Tibial artery (tissue), 4 donors: ENCODE data around the gene PHF23.

Experiments used
- DNase-seq, 2 donors: peaks; one replicate each; pipeline ENCODE4 v3.0.0-alpha.2; 2019
- H3K27ac ChIP-seq, 2 donors: fragments of 200-600 bp; sonication (generic) in 1 of 2; 1 replicate in 1 of 2; 2 replicates in 1 of 2; pipeline ENCODE4 v1.5.1; 2018 to 2019; ENCODE audit warnings: mild to moderate bottlenecking in 1 of 2
- H3K27me3 ChIP-seq, 2 donors: fragments of 200-600 bp; sonication (generic) in 1 of 2; one replicate each; pipeline versions ENCODE4 v1.5.1 to v1.6.0; 2016 to 2019
- H3K36me3 ChIP-seq, 3 donors: fragments of 200-600 bp; sonication (generic) in 2 of 3; one replicate each; pipeline ENCODE4 v1.5.1; 2016 to 2019; ENCODE audit warnings: mild to moderate bottlenecking in 2 of 3
- H3K4me1 ChIP-seq, 4 donors: fragments of 200-600 bp; sonication (generic) in 2 of 4; 1 replicate in 3 of 4; 2 replicates in 1 of 4; pipeline ENCODE4 v1.5.1; 2016 to 2019
- H3K4me3 ChIP-seq, 2 donors: fragments of 200-600 bp; sonication (generic) in 1 of 2; 1 replicate in 1 of 2; 2 replicates in 1 of 2; pipeline ENCODE4 v1.5.1; 2018 to 2019; ENCODE audit warnings: mild to moderate bottlenecking in 2 of 2
- H3K9me3 ChIP-seq, 3 donors: fragments of 200-600 bp; sonication (generic) in 1 of 3; one replicate each; pipeline ENCODE4 v1.5.1; 2016 to 2019
- intact Hi-C: fragments of 100-400 bp; cut with DNase I; formaldehyde crosslinking; loops from one replicate; pipeline ENCODE4 v1.15.0; 2023; ENCODE audit warnings: low total_unique reads
- TF ChIP-seq, protein P1 (sequence below), 2 experiments: fragments of 200-600 bp in 1 of 2; fragments of 450-650 bp in 1 of 2; IDR thresholded peaks; one replicate each; pipeline ENCODE4 v1.5.1; 2017 to 2019; ENCODE audit warnings: antibody characterized with exemption in 2 of 2, mild to moderate bottlenecking in 1 of 2, moderate library complexity in 1 of 2

The PHF23 gene

DNA sequence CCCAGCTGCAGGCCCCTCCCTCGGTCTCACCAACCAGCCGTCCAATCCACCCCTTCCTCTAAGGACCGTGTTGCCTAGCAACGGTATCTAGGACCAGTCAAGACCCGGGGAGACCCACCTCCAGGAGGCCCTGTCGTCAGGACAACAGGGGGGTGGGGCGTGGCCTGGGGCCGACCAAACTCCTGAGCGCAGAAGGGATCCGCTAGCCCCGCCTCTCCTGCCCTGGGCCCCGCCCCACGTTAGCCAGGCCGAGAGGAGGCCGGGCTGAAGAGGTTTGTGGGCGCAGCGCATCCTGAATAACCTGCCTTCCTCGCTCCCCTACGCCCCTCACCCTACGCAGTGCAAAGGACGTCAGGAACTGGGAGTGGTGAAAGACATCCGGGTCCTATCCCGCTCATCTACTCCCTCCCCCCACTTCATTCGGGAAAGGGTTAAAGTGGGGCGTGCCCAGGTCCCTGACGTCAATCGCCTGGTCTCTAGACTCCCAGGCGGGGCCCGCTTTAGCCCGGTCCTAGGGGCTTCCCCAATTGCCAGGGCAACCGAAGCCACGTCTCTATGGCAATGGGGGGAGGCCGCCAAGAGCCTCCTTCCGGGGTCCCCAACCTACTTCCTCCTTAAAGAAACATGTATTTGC is 34.3 kb downstream of the PHF23 start:
- H3K4me3 ChIP-seq = peak overlapping the region; percentile 53 to 54
- peak overlapping the region; percentile 56 to 58 for H3K27ac ChIP-seq
- H3K27me3 ChIP-seq = peaks cover 0 to 22% of the 10 kb centered on the region in 2 donors
- peaks cover 0 to 24% (median 22%) of the 10 kb centered on the region in 3 donors for H3K36me3 ChIP-seq
- TF ChIP-seq, protein P1, sequence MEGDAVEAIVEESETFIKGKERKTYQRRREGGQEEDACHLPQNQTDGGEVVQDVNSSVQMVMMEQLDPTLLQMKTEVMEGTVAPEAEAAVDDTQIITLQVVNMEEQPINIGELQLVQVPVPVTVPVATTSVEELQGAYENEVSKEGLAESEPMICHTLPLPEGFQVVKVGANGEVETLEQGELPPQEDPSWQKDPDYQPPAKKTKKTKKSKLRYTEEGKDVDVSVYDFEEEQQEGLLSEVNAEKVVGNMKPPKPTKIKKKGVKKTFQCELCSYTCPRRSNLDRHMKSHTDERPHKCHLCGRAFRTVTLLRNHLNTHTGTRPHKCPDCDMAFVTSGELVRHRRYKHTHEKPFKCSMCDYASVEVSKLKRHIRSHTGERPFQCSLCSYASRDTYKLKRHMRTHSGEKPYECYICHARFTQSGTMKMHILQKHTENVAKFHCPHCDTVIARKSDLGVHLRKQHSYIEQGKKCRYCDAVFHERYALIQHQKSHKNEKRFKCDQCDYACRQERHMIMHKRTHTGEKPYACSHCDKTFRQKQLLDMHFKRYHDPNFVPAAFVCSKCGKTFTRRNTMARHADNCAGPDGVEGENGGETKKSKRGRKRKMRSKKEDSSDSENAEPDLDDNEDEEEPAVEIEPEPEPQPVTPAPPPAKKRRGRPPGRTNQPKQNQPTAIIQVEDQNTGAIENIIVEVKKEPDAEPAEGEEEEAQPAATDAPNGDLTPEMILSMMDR (IDR thresholded peaks at IDR 0.05) = no peak
- intact Hi-C loops = no loop called here
- H3K9me3 ChIP-seq = no peaks in the 10 kb centered on the region
- peaks cover 0 to 18% (median 8%) of the 10 kb centered on the region in 4 donors for H3K4me1 ChIP-seq
- peak; percentile 83 to 89 for DNase-seq

DNA sequence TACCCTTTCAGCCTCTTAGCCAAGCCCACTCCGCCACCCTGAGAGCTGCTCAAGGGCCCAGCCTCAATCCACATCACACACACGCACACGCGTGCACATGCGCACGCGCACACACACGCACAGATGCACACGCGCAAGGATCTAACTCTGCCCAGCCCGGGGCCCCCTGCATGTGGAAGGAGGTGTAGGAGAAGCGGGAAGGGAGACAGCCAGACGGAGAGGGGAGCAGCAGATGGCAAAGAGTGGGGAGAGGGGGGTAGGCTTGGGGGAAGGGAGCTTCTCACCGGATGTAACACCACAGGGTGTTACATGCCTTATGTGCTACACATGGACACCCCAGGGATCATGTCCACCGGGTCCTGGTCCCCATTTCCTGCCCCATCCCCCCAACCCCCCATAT is 34.9 kb downstream of the PHF23 start:
- intact Hi-C loops = no loop called here
- Histone ChIP-seq H3K4me3 (peak overlapping the region; percentile 53 to 54), H3K27ac (peak overlapping the region; percentile 56 to 58), H3K9me3 (no peaks in the 10 kb centered on the region), H3K4me1 (peaks cover 0 to 18% (median 8%) of the 10 kb centered on the region in 4 donors), H3K36me3 (peaks cover 0 to 24% (median 22%) of the 10 kb centered on the region in 3 donors), H3K27me3 (peaks cover 0 to 22% of the 10 kb centered on the region in 2 donors)
- DNase-seq = no peak
- TF ChIP-seq, protein P1 (IDR thresholded peaks at IDR 0.05) = no peak

DNA sequence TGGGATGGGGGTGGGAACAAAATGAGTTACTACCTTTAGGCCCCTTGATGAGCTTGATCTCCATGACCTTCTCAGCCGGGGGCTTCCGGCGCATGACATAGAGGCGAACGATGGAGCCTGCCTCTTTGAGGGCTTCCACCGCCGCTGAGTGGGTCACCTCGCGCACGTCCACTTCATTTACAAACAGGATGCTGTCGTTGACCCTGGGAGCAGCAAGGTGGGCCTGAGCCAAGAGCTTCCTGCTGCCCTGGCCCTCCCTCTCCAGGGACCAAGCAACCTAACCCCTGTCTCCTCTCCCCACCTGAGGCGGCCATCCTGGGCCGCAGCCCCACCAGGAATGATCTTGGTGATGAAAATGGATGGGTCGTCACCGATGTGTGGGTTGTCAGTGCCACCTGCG is 35.9 kb downstream of the PHF23 start:
- H3K27me3 ChIP-seq = peaks cover 0 to 13% of the 10 kb centered on the region in 2 donors
- no peak overlapping the region for H3K27ac ChIP-seq
- no peaks in the 10 kb centered on the region for H3K9me3 ChIP-seq
- H3K4me3 ChIP-seq = no peak overlapping the region
- TF ChIP-seq, protein P1 (IDR thresholded peaks at IDR 0.05) = no peak
- no peak for DNase-seq
- peaks cover 0 to 24% (median 22%) of the 10 kb centered on the region in 3 donors for H3K36me3 ChIP-seq
- H3K4me1 ChIP-seq = peaks cover 0 to 18% (median 8%) of the 10 kb centered on the region in 4 donors
- intact Hi-C loops = no loop called here

DNA sequence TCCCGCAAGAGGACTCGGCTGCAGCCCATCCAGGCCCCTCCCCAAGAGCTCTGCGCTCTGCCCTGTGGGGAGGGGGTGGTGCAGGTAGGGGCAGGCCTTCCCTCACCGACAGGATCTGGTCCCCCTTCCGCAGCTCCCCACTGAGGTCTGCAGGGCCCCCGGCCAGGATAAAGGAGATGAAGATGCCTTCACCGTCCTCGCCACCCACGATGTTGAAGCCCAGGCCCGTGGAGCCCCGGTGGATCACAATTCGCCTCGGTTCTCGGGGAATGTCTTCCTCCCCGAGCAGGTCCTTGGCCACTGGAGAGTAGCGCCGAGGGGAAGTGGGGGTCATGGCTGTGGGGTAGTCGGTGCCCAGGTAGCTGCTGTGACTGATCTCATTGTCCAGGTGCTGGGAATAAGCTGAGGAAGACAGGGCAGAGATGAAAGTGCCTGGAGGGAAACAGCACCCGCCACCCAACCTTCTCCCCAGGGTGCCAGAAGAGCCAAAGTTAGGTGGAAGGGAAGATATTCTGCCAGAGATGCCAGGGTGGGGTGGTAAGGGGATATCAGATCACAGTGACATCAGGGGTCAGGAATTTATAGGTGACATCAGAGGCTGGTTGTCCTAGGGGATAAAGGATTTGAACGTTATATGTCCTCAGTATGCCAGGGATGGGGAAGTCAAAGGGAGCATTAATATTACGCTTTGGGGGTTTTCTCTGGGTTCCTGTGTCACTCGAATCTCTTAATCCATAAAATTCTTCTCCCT is 42.4 kb downstream of the PHF23 start:
- peaks cover 0 to 49% (median 37%) of the 10 kb centered on the region in 3 donors for H3K36me3 ChIP-seq
- no peak overlapping the region for H3K27ac ChIP-seq
- H3K27me3 ChIP-seq = no peaks in the 10 kb centered on the region
- no peaks in the 10 kb centered on the region for H3K9me3 ChIP-seq
- TF ChIP-seq, protein P1 (IDR thresholded peaks at IDR 0.05) = no peak
- no peak for DNase-seq
- H3K4me3 ChIP-seq = no peak overlapping the region
- intact Hi-C loops = no loop called here
- H3K4me1 ChIP-seq = no peaks in the 10 kb centered on the region

DNA sequence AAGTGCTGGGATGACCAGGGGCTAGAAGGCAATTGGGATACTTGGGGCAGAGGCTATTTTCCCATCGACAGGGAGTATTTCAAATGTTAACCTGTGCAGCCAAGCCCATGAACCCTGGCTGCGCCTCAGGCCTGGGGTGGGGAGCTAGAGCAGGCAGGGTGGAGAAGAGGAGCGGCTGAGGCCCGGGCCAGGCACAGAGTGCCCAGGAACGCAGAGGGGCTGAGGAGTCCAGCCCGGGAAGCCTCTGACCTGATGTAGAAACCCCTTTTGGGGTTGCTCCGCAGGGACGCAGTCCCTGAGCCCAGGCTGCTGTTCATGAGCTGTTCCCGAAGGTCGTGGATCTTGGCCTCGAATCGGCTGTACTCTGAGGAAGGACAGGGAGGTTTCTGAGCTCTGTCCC is 43.3 kb downstream of the PHF23 start:
- no peak for DNase-seq
- H3K4me3 ChIP-seq = no peak overlapping the region
- H3K36me3 ChIP-seq = peaks cover 0 to 45% (median 33%) of the 10 kb centered on the region in 3 donors
- H3K27ac ChIP-seq = no peak overlapping the region
- H3K27me3 ChIP-seq = no peaks in the 10 kb centered on the region
- no peaks in the 10 kb centered on the region for H3K9me3 ChIP-seq
- intact Hi-C loops = no loop called here
- TF ChIP-seq, protein P1 (IDR thresholded peaks at IDR 0.05) = no peak
- H3K4me1 ChIP-seq = no peaks in the 10 kb centered on the region
